Large intestine (tissue), 3 donors: ENCODE data around the gene EPHB2. TPM values are rescaled to one million over a fixed set of nuclear protein-coding genes. Genes with fewer than 3 reads are reported as not detected.

Source experiments
- DNase-seq, 2 donors: peaks; one replicate each; pipeline versions ENCODE4 v3.0.0 to v3.0.0-alpha.2; 2013
- H3K27ac ChIP-seq: one replicate; pipeline ENCODE4 v1.5.1; 2013; ENCODE audit warnings: low read length
- H3K27me3 ChIP-seq: 2 replicates; pipeline ENCODE4 v1.6.1; 2013; ENCODE audit warnings: low read length; ENCODE audit not compliant: control insufficient read depth, insufficient read depth
- H3K36me3 ChIP-seq: 2 replicates; pipeline ENCODE4 v1.6.1; 2013; ENCODE audit warnings: low read length; ENCODE audit not compliant: control insufficient read depth, insufficient read depth
- H3K4me1 ChIP-seq: one replicate; pipeline ENCODE4 v1.6.1; 2013; ENCODE audit warnings: low read length; ENCODE audit not compliant: control insufficient read depth, insufficient read depth
- H3K4me3 ChIP-seq: one replicate; pipeline ENCODE4 v1.5.1; 2013; ENCODE audit warnings: low read length
- H3K9me3 ChIP-seq: one replicate; pipeline ENCODE4 v1.6.1; 2013; ENCODE audit warnings: mild to moderate bottlenecking, low read depth, low read length, moderate library complexity; ENCODE audit not compliant: control insufficient read depth
- WGBS: methylation state at CpG from one replicate; pipeline ENCODE4 v1.1.5; 2013; ENCODE audit warnings: low lambda C conversion rate; ENCODE audit not compliant: insufficient coverage; 5-methylcytosine and 5-hydroxymethylcytosine counted together
- polyA plus RNA-seq: library from polyadenylated mRNA; unstranded; fragments of 120-200 nt; gene quantifications from one replicate; pipeline ENCODE4 v1.2.1, GENCODE V29; 2013

The EPHB2 gene
- polyA plus RNA-seq, 1 donor = 37.6 TPM

DNA sequence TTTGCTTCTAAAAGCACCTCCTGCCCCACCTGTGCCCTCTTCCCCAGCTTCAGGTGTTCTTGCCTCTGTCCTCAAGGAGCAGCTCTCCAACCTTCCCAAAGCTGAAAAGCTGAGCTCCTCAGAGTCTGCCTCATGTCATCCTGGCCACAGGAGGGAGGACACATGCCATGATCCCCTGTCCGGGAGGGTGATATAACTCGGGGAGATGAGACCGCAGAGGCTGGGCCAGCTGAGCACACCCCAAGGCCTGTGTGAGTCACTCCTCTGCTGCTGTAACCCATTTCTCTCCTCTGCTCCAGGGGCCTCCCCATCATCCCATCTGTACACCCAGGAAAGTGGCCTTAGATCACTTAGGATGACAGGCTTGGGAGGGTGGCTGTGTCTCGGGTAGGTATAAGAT is 49.8 kb downstream of the EPHB2 start:
- DNase-seq = no peak
- H3K9me3 ChIP-seq = no peaks in the 10 kb centered on the region
- H3K27ac ChIP-seq = no peak overlapping the region
- no peaks in the 10 kb centered on the region for H3K36me3 ChIP-seq
- H3K27me3 ChIP-seq = no peaks in the 10 kb centered on the region
- peaks cover 4% of the 10 kb centered on the region for H3K4me1 ChIP-seq
- no peak overlapping the region for H3K4me3 ChIP-seq
- no CpG with 5 or more reads among the region's 4 CpGs for WGBS

DNA sequence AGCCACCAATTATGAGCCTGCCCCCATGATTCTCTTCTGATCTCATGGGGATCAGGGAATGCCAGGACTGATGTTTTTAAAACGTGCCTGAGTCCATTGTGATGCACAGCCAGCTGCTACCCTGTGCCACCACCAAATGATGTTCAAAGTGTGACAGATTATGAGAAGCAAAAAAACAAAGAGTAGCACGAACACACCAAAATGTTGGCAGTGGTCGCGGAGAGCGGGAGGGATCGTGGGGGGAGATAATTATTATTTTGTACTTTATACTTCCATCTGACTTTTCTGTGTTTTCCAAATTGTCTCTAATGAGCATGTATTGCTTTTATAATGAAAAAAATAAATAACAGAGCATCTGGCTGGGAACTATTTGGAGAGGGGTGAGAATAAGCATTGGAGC is 50.5 kb downstream of the EPHB2 start:
- H3K27ac ChIP-seq = no peak overlapping the region
- no peak overlapping the region for H3K4me3 ChIP-seq
- no peaks in the 10 kb centered on the region for H3K9me3 ChIP-seq
- peaks cover 2% of the 10 kb centered on the region for H3K36me3 ChIP-seq
- no peaks in the 10 kb centered on the region for H3K27me3 ChIP-seq
- peaks cover 4% of the 10 kb centered on the region for H3K4me1 ChIP-seq
- DNase-seq = no peak
- WGBS = 95% methylated on average over 4 of the region's 6 CpGs

DNA sequence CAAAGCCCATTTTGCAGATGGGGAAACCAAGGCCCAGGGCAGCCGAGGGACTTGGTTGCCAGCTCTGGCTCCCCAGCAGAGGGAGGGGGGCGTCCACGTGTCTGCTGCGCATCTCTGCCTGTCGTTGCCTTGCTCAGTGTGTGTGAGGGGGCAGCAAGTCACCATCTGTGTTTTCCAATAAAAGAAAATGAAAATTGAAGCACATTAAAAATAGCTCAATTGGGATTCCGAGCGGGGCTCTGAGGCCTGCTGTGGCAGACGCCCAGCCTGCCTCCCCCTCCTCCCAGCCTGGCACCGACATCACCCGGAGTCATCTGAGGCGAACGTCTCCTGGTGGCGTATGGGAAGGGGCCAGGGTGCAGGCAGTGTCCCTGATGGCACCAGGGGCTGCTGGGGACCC is 51.2 kb downstream of the EPHB2 start:
- WGBS = no CpG with 5 or more reads among the region's 13 CpGs
- H3K27me3 ChIP-seq = no peaks in the 10 kb centered on the region
- H3K27ac ChIP-seq = no peak overlapping the region
- peaks cover 2% of the 10 kb centered on the region for H3K36me3 ChIP-seq
- DNase-seq = no peak
- no peak overlapping the region for H3K4me3 ChIP-seq
- peaks cover 4% of the 10 kb centered on the region for H3K4me1 ChIP-seq
- no peaks in the 10 kb centered on the region for H3K9me3 ChIP-seq

DNA sequence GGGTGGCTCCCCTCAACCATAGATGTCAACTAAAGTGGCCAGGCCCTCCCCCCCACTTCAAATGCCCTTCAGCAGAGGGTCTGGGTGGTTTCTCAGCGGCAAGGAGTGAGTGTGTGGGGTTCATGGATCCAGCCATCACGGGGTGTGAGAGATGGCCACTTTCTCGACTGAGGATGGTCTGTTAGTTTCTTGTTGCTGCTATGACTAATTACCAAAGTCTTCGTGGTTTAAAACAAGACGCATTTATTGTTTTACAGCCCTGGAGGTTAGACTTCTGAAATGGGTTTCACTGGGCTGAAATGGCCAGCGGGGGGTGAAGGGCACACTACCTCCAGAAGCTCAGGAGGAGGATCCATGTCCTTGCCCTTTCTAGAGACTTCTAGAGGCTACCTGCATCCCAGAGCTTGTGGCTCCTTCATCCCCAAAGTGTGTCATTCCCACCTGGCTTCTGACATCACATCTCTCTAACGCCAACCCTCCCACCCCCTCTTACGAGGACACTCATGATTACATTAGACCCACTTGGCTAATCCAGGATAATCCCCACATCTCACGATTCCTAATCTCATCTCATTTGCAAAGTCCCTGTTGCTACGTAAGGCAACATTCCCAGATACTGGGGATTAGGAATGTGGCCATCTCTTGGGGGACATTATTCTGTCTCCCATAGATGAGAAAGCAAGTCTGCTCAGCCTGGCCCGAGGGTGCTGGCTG is 53.0 kb downstream of the EPHB2 start:
- no CpG with 5 or more reads among the region's 11 CpGs for WGBS
- no peaks in the 10 kb centered on the region for H3K27me3 ChIP-seq
- peaks cover 4% of the 10 kb centered on the region for H3K4me1 ChIP-seq
- H3K4me3 ChIP-seq = no peak overlapping the region
- DNase-seq = peak in 1 of 2 donors; percentile 54
- peaks cover 9% of the 10 kb centered on the region for H3K36me3 ChIP-seq
- no peaks in the 10 kb centered on the region for H3K9me3 ChIP-seq
- no peak overlapping the region for H3K27ac ChIP-seq

DNA sequence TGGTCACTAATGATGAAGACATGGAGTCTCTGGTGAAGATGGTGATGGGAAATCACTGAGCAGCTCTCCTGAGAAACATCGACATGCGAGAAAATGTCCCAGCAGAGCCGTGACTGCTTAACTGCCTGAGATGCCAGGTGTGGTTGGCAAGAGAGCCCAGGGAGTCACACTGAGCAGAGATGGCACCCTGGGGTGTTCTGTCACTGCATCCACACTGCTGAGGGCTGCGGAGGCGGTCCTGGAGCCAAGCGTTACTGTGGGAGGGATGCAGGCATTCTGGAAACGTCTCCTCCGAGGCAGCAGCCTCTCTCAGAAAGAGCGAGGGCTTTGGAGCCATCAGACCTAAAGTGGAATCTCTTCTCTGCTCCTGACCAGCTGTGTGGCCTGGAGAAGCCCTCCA is 57.2 kb downstream of the EPHB2 start:
- no peaks in the 10 kb centered on the region for H3K27me3 ChIP-seq
- H3K9me3 ChIP-seq = no peaks in the 10 kb centered on the region
- no peak overlapping the region for H3K27ac ChIP-seq
- no CpG with 5 or more reads among the region's 9 CpGs for WGBS
- DNase-seq = no peak
- peaks cover 4% of the 10 kb centered on the region for H3K4me1 ChIP-seq
- H3K36me3 ChIP-seq = peaks cover 9% of the 10 kb centered on the region
- no peak overlapping the region for H3K4me3 ChIP-seq

DNA sequence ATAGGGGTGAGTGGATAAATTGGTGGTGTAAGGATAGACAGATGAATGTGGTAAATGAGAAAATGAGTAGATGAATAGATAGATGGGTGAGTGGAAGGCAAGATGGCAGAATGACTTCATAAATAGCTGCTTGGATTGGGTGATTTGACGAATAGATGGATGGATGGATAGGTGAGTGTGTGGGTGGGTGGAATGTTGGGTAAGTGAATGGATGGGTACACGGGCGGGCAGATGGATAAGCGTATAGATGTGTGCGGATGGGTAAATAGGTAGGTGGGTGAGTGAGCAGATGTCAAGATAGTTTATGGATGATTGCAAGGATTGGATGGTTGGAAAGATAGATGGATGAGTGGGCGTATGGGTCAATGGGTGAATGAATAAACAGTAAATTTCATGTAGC is 59.3 kb downstream of the EPHB2 start:
- Histone ChIP-seq H3K4me3 (no peak overlapping the region), H3K36me3 (peaks cover 9% of the 10 kb centered on the region), H3K27ac (no peak overlapping the region), H3K27me3 (no peaks in the 10 kb centered on the region), H3K4me1 (no peaks in the 10 kb centered on the region), H3K9me3 (no peaks in the 10 kb centered on the region)
- DNase-seq = no peak
- WGBS = 90% methylated on average over 5 of the region's 6 CpGs

DNA sequence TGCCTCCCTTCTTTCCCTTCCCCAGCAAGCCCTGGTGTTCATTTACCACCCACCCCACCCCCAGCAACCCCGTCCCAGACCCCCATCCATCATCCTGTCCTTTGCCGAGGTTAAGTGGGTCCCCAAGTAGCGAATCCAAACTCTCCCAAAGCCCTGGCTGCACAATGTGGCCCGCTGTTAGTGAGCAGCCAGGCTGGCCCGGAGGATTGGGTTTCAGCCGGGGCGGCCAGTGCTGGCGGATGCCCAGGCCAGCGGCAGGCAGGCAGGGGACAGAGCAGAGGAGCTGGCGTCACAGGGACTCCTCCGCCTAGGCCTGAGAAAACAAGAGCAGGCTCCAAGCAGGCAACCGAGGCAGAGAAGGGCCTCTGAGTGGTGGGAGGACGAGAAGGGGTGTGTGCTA is 61.4 kb downstream of the EPHB2 start:
- H3K4me1 ChIP-seq = no peaks in the 10 kb centered on the region
- H3K36me3 ChIP-seq = peaks cover 7% of the 10 kb centered on the region
- H3K9me3 ChIP-seq = no peaks in the 10 kb centered on the region
- no peak overlapping the region for H3K27ac ChIP-seq
- no CpG with 5 or more reads among the region's 13 CpGs for WGBS
- H3K27me3 ChIP-seq = no peaks in the 10 kb centered on the region
- no peak overlapping the region for H3K4me3 ChIP-seq
- DNase-seq = no peak

DNA sequence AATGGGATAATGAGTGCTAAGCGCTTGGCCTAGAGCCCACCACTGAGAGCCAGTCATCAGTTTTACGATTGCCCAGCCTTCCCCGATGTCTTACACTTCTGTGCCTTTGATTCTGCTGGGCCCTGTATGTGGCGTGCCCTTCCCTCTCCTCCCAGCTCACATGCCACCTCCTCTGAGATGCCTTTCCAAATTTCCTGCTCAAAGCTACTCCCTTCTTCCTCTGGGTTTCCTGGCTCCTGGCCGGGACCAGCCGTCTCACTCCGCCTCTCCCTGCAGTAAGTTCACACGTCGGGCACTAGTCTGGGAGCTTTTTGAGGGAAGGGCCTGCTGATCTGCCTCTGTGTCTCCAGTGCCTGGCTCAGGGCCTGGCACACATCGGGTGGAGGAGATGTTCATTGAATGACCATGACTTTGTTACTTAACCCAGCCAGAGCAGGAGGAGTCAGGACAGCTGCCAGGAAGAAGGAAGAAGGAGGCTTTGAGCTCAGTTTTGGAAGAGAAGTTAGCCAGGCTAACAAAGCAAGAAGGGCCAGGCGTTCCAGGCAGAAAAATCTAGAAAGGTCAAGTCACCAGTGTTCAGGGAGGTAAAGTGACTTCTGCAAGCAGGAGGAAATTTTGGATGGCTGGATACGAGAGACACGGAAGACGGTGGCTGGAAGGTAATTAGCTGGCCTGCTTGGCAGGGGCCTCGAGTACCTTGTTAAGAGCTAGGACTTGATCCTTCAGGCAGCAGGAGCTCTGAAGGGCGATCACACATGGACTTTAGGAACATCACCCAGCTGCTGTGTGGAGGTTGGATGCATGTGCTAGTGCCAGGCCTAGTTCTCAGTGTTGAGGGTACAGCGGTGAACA is 63.6 kb downstream of the EPHB2 start:
- Histone ChIP-seq H3K4me3 (no peak overlapping the region), H3K27me3 (no peaks in the 10 kb centered on the region), H3K9me3 (no peaks in the 10 kb centered on the region), H3K27ac (no peak overlapping the region), H3K4me1 (no peaks in the 10 kb centered on the region), H3K36me3 (no peaks in the 10 kb centered on the region)
- WGBS = 72% methylated on average over 5 of the region's 17 CpGs
- DNase-seq = peak in 1 of 2 donors; percentile 26

DNA sequence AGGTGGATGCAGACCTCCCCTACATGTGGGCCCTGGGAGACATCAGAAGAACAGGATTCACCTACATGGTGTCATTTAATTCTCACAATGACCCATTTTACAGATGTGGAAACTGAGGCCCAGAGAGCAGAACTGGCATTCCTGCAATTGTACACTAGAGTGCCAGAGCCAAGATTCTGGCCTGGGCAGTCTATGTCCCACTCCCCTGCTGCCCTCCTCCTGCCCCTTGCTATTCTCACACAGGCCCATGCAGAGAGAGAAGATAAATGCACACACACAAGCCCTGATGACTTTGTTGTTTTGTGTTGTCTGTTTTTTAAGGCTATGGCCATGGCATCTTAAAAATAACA is 64.2 kb downstream of the EPHB2 start:
- Histone ChIP-seq H3K27me3 (no peaks in the 10 kb centered on the region), H3K36me3 (no peaks in the 10 kb centered on the region), H3K4me3 (no peak overlapping the region), H3K9me3 (no peaks in the 10 kb centered on the region), H3K27ac (no peak overlapping the region), H3K4me1 (no peaks in the 10 kb centered on the region)
- no peak for DNase-seq

DNA sequence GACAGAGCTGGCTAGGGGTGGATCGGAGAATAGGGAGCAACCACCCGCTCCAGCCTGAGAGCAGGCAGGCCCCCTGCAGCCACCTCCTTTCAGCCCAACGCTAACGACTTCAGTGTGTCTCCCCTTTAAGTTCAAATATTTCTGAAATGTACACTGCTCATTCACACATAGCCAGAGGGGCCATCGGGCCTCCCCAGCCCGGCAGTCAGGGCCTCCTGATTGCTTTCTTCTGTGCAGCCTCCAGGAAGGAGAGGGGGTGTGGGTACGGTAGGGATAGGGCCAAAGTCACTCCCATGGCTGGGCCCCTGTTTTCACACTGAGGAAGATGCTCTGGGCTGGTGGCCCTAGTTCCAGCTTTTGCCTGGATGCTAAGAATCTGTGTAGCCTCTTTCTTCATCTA is 64.8 kb downstream of the EPHB2 start:
- no peak overlapping the region for H3K4me3 ChIP-seq
- no peak for DNase-seq
- WGBS = no CpG with 5 or more reads among the region's 7 CpGs
- H3K9me3 ChIP-seq = no peaks in the 10 kb centered on the region
- no peak overlapping the region for H3K27ac ChIP-seq
- no peaks in the 10 kb centered on the region for H3K36me3 ChIP-seq
- H3K4me1 ChIP-seq = no peaks in the 10 kb centered on the region
- H3K27me3 ChIP-seq = no peaks in the 10 kb centered on the region
